Right ventricle myocardium superior (tissue), 1 donor: ENCODE data around the gene WFS1. TPM values are rescaled to one million over a fixed set of nuclear protein-coding genes. Genes with fewer than 3 reads are reported as not detected.

Experiments used
- ATAC-seq: fragments of 200-7000 bp; cut with Tn5 transposase; one replicate; pipeline ENCODE4 v1.9.1; 2020; ENCODE audit warnings: mild to moderate bottlenecking; ENCODE audit not compliant: poor library complexity
- DNase-seq: peaks from one replicate; pipeline ENCODE4 v3.0.0-alpha.2; 2020
- intact Hi-C: fragments of 100-400 bp; cut with DNase I; formaldehyde crosslinking; loops from one replicate; pipeline ENCODE4 v1.11.2; 2022
- long read RNA-seq: library from polyadenylated mRNA; unstranded; transcript quantifications from one replicate; pipeline ENCODE4 v2.0.0, GENCODE V29; 2021
- total RNA-seq: library from RNA; stranded (reverse); fragmentation: NEBNext Ultra II Directional; extraction: Animal tissue kit (Norgen Biotek cat#: 25700); gene quantifications from one replicate; pipeline ENCODE4 v1.2.1, GENCODE V29; 2021
- donor health status: DM: no; HTN: yes; CAD: no; lungs with severe emphysema.

The WFS1 gene
- 81.7 TPM for total RNA-seq
- long read RNA-seq, transcript WFS1-202 (8 exons, 3,255 nt) = minor isoform, 61 of 429 reads
- long read RNA-seq, transcript WFS1-206 (2 exons, 570 nt) = minor isoform, 9 of 429 reads
- long read RNA-seq, transcript WFS1-201 (8 exons, 3,640 nt) = major isoform, 195 of 429 reads
- long read RNA-seq, partial matches to known transcripts = 150 of 429 reads
- long read RNA-seq, other reads (novel, unspliced or antisense) = 11 of 429 reads

GRCh38 chr4:6269616-6270511, at the start of gene WFS1:
WFS1 (plus strand) TSS chr4:6269850; CDS start chr4:6277456, 7,606 bp downstream.
- DNase-seq = peak; percentile 99
- ATAC-seq = peak; percentile 97
- intact Hi-C loops = no loop called here

GRCh38 chr4:6221301-6221850, 48.3 kb upstream of the WFS1 start:
- DNase-seq = no peak
- ATAC-seq = no peak
- intact Hi-C loops = no loop called here

GRCh38 chr4:6221851-6222760, 47.5 kb upstream of the WFS1 start:
- intact Hi-C loops = no loop called here
- ATAC-seq (peak; percentile 87), DNase-seq (no peak)

GRCh38 chr4:6222761-6223292, 46.8 kb upstream of the WFS1 start:
- no peak for ATAC-seq
- DNase-seq = no peak
- intact Hi-C loops = no loop called here

GRCh38 chr4:6224735-6225134, 44.9 kb upstream of the WFS1 start:
- no peak for ATAC-seq
- no peak for DNase-seq
- intact Hi-C loops = no loop called here

- ATAC-seq (no peak), DNase-seq (no peak)
- intact Hi-C loops = no loop called here
Observed at GRCh38 chr4:6225469-6225868, 44.2 kb upstream of the WFS1 start.

GRCh38 chr4:6226506-6226905, 43.1 kb upstream of the WFS1 start:
- intact Hi-C loops = no loop called here
- no peak for DNase-seq
- ATAC-seq = no peak

GRCh38 chr4:6227412-6228157, 42.1 kb upstream of the WFS1 start:
- DNase-seq (no peak), ATAC-seq (no peak)
- intact Hi-C loops = no loop called here

GRCh38 chr4:6228158-6229067, 41.2 kb upstream of the WFS1 start:
- no peak for DNase-seq
- intact Hi-C loops = no loop called here

GRCh38 chr4:6229095-6229494, 40.6 kb upstream of the WFS1 start:
- intact Hi-C loops = no loop called here
- no peak for DNase-seq

More at GRCh38 chr4:6228158-6229067, 41.2 kb upstream of the WFS1 start:
- ATAC-seq = no peak

GRCh38 chr4:6229671-6230501, 39.8 kb upstream of the WFS1 start:
- no peak for ATAC-seq
- DNase-seq = no peak
- intact Hi-C loops = no loop called here

More at GRCh38 chr4:6229095-6229494, 40.6 kb upstream of the WFS1 start:
- ATAC-seq = peak; percentile 72

- ATAC-seq (no peak), DNase-seq (no peak)
- intact Hi-C loops = no loop called here
Observed at GRCh38 chr4:6230502-6230785, 39.2 kb upstream of the WFS1 start.

- ATAC-seq (no peak), DNase-seq (no peak)
- intact Hi-C loops = no loop called here
Observed at GRCh38 chr4:6230827-6231662, 38.6 kb upstream of the WFS1 start.

GRCh38 chr4:6231663-6232165, 37.9 kb upstream of the WFS1 start:
- no peak for DNase-seq
- no peak for ATAC-seq
- intact Hi-C loops = no loop called here
